Activated naive CD8-positive, alpha-beta T cell treated with anti-CD3 and anti-CD28 coated beads for 36 hours (primary cell): Measurements from ENCODE around the gene ZNF639. TPM values are rescaled to one million over a fixed set of nuclear protein-coding genes. Genes with fewer than 3 reads are reported as not detected.
"Not testable (repeated sequence)": the region's sequence is repeated elsewhere in the genome, so short reads cannot be mapped to it uniquely, and the experiment has no call there.

Experiments
- DNase-seq: peaks from one replicate; pipeline ENCODE4 v3.0.0; 2021
- H3K27ac Mint-ChIP-seq: one replicate; pipeline ENCODE4 v1.8.0; 2022; ENCODE audit warnings: mild to moderate bottlenecking, moderate library complexity, mixed read lengths
- H3K27me3 Mint-ChIP-seq: one replicate; pipeline ENCODE4 v1.8.0; 2022; ENCODE audit warnings: mild to moderate bottlenecking, mixed read lengths
- H3K36me3 Mint-ChIP-seq: one replicate; pipeline ENCODE4 v1.8.0; 2021; ENCODE audit warnings: mild to moderate bottlenecking, mixed read lengths
- H3K4me1 Mint-ChIP-seq: one replicate; pipeline ENCODE4 v1.8.0; 2021; ENCODE audit warnings: mixed read lengths
- H3K4me3 Mint-ChIP-seq: one replicate; pipeline ENCODE4 v1.8.0; 2022; ENCODE audit warnings: mild to moderate bottlenecking, moderate library complexity, mixed read lengths
- H3K9me3 Mint-ChIP-seq: one replicate; pipeline ENCODE4 v1.8.0; 2022; ENCODE audit warnings: mixed read lengths
- total RNA-seq, 2 experiments: library from RNA; stranded (reverse); gene quantifications; one replicate each; pipeline ENCODE4 v1.2.3, GENCODE V29; 2021

The ZNF639 gene
- total RNA-seq, 2 experiments from 2014 or later, result 59.5 to 62.1 TPM

DNA sequence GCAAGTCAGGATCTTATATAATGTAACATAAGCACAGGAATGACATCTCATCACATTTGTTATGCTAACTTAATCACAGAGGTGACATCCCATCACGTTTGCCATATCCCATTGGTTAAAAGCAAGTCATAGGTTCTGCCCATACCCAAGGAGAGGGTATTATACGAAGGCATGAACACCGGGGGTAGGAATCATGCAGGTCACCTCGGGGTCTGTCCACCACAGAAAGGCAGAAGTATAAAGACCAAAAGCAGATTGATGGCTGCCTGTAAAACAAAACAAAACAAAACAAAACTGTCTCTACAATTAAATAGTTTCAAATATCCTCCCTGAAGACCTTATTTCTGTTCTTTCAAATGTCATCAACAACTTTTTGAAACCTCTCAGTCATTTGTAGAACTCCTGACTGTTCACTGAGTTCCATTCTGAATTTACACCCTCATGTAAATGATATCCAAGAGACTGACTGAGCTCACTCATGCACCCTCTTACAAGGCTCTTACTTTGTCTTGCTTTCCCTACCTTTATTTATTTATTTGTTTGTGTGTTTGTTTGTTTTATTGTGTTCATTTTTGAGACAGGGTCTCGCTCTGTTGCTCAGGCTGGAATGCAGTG is 22.7 kb upstream of the ZNF639 start:
- DNase-seq, result no peak
- Mint-ChIP-seq H3K27ac (no peak overlapping the region), H3K4me1 (no peaks in the 10 kb centered on the region), H3K27me3 (peaks cover 6% of the 10 kb centered on the region), H3K4me3 (no peak overlapping the region), H3K36me3 (no peaks in the 10 kb centered on the region), H3K9me3 (peaks cover 1% of the 10 kb centered on the region)

DNA sequence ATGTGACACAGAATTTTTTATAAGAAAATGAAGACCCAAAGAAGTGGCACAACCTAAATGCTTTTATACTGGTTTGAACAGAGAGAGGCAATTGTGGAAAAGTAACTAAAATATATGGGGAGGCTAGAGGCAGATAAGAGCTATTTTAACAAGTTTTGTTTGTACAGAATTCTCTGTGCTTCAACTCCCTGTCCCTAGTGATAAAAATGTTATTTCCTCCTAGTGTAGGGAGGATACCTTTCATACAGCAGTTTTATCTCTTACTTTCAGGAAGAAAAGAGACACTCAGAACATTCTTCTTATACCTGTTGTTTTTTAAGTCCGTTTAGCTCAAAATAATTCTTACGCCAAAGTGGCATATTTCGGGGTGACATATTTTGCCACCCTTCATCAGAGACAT is 21.2 kb upstream of the ZNF639 start:
- Mint-ChIP-seq H3K9me3 (peaks cover 1% of the 10 kb centered on the region), H3K27me3 (peaks cover 8% of the 10 kb centered on the region), H3K36me3 (no peaks in the 10 kb centered on the region), H3K4me1 (no peaks in the 10 kb centered on the region), H3K27ac (no peak overlapping the region), H3K4me3 (no peak overlapping the region)
- DNase-seq, result no peak

DNA sequence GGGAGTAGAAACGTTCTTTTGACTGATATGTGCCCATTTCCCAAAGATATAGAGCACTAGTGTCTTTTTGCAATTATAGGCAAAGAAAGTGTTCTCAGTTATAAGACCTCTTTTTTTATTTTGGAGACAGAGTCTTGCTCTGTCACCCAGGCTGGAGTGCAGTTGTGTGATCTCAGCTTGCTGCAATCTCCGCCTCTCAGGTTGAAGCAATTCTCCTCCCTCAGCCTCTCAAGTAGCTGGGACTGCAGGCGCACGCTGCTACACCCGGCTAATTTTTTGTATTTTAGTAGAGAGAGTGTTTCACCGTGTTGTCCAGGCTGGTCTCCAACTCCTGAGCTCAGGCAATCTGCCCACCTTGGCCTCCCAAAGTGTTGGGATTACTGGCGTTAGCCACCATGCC is 20.7 kb upstream of the ZNF639 start:
- DNase-seq, result no peak
- H3K36me3 Mint-ChIP-seq, result no peaks in the 10 kb centered on the region
- H3K27ac Mint-ChIP-seq, result no peak overlapping the region
- H3K27me3 Mint-ChIP-seq, result peaks cover 5% of the 10 kb centered on the region
- peaks cover 1% of the 10 kb centered on the region for H3K9me3 Mint-ChIP-seq
- no peak overlapping the region for H3K4me3 Mint-ChIP-seq
- no peaks in the 10 kb centered on the region for H3K4me1 Mint-ChIP-seq

DNA sequence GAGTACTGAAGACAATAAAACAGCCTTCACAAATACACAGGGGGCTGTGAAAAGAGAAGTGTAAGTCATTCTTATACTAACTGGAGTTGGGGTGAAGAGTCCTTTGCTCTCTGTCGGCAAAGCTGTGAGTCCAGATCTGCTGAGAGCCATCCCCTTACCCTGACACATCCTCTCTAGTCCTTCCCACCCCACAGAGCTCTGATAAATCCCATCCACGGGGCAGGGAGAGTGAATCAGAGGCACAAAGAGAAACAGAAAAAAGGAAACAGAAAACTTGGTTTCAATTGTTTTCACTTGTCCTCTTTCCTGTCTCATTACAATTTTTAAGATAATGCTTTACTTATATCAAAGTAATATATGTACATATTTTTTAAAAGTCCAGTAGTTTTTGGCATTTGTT is 18.2 kb upstream of the ZNF639 start:
- H3K9me3 Mint-ChIP-seq, result peaks cover under 1% of the 10 kb centered on the region
- no peaks in the 10 kb centered on the region for H3K4me1 Mint-ChIP-seq
- peaks cover 5% of the 10 kb centered on the region for H3K27me3 Mint-ChIP-seq
- no peaks in the 10 kb centered on the region for H3K36me3 Mint-ChIP-seq
- no peak overlapping the region for H3K4me3 Mint-ChIP-seq
- DNase-seq, result no peak
- H3K27ac Mint-ChIP-seq, result no peak overlapping the region

DNA sequence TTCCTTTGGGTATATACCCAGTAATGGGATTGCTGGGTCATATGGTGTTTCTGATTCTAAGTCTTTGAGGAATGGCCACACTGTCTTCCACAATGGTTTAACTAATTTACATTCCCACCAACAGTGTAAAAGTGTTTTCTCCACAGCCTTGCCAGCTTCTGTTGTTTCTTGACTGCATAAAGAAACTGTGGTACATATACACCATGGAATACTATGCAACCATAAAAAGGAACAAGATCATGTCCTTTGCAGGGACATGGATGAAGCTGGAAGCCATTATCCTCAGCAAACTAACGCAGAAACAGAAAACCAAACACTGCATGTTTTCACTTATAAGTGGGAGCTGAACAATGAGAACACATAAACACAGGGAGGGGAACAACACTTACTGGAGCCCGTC is 15.5 kb upstream of the ZNF639 start:
- not testable (repeated sequence) for DNase-seq, H3K27ac Mint-ChIP-seq, H3K27me3 Mint-ChIP-seq, H3K9me3 Mint-ChIP-seq, H3K4me3 Mint-ChIP-seq, H3K4me1 Mint-ChIP-seq, H3K36me3 Mint-ChIP-seq

DNA sequence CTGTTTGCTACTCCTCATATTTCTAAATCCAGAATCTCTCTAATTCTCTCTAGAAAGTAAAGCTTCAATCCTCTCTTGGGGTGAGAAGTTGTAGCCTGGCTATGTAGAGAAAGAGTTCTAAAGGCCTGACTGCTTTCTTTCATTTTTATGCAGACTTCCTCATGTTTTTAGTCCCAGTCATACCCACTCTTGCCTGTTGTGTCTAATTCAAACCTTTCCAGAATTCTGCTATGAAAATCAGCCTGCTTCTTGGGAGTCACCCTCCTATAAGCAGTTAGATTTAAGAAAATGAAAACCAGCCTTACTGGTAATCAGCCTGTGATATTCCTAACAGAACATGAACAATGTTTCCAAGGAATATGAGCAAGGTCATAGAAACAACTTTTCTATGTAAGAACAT is 14.8 kb upstream of the ZNF639 start:
- DNase-seq, result no peak
- Mint-ChIP-seq H3K36me3 (no peaks in the 10 kb centered on the region), H3K27me3 (peaks cover 5% of the 10 kb centered on the region), H3K4me1 (no peaks in the 10 kb centered on the region), H3K4me3 (no peak overlapping the region), H3K27ac (no peak overlapping the region), H3K9me3 (no peaks in the 10 kb centered on the region)

DNA sequence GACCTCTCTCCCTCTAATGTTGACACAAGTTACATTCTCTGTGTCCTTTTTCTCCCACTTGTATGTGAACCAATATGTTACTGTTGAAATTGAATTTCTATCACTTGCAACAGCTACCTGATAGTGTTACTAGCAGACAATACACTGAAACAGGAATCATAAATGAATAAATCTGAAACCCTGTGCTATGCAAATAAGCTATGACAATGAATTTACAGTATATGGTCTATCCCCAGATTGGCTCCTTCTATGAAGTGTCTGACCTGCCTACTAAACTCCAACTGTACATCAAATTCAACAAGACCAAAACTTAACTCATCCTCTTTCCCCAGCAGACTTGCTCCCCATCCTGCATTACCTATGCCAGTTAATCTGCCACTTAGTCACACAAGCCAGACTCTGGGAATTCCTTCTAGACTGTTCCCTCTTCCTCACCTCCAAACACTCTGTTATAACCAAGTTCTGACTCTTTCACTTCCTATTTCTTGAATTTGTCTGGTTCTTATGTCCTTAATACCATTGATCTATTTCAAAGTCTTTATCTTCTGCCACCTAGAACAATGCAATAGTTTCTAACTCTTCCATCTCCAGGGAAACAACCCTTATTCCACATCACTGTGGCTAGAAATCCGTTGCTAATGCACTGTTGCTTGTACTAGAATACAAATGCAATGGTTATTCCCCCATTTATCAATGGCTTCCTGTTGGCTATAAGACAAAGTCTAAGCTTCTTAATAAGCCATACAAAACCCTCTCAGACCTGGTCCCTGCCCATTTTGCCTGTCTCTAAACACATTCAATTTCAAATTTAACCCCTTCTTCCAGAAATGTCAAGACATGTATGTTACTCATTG is 13.4 kb upstream of the ZNF639 start:
- no peaks in the 10 kb centered on the region for H3K36me3 Mint-ChIP-seq
- no peak for DNase-seq
- H3K4me1 Mint-ChIP-seq, result no peaks in the 10 kb centered on the region
- no peak overlapping the region for H3K27ac Mint-ChIP-seq
- H3K9me3 Mint-ChIP-seq, result no peaks in the 10 kb centered on the region
- no peak overlapping the region for H3K4me3 Mint-ChIP-seq
- peaks cover 5% of the 10 kb centered on the region for H3K27me3 Mint-ChIP-seq

DNA sequence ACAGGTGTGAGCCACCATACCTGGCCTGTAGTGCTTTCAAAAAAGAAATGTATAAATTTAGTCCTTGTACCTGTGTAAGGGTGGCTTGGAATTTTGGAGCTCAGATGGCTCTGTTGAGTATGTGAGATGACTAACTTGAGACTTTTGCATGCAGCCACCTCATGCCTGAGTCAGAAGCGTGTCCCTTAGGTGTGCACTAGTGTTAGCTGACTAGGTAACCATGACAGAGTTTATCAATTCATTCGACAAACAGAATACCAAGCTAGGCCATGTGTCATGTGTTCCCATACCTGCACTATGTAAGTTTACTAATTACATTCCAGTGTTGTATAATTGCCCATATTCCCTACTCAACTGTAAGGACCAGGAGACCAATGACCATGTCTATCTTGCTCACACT is 4.0 kb upstream of the ZNF639 start:
- Mint-ChIP-seq H3K27ac (no peak overlapping the region), H3K9me3 (no peaks in the 10 kb centered on the region), H3K4me3 (no peak overlapping the region), H3K27me3 (no peaks in the 10 kb centered on the region), H3K4me1 (peaks cover 21% of the 10 kb centered on the region), H3K36me3 (no peaks in the 10 kb centered on the region)
- DNase-seq, result no peak

DNA sequence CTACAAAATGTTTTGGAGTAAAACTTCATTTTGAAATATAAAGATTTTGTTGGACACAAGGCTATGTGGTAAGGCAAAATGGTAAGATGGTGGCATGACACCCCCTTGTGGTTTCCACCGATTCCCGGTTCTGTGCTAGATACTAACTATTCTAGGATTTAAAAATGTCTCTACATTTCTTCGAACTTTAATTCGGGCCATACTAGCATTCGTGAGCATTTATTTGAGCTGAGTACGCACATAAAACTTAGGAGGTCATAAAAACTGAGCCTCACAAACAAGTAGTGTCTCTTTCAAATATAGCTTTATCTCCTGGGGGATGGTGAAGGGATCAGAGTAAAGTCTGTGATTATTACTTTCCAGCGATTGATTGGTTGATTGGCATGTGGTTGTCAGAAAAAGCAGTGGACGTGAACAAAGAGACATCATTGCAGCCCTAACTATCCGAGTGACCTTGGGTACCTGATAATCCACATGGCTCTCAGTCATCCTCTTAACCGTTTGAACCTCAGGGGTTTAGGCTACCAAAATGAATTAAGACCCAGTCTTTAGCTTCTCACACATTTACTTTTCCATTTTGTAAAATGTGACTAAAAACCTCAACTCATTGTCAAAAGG is 1.1 kb upstream of the ZNF639 start:
- no peaks in the 10 kb centered on the region for H3K27me3 Mint-ChIP-seq
- peak overlapping the region; percentile 87 for H3K27ac Mint-ChIP-seq
- peaks cover 26% of the 10 kb centered on the region for H3K4me1 Mint-ChIP-seq
- peaks cover 15% of the 10 kb centered on the region for H3K36me3 Mint-ChIP-seq
- DNase-seq, result peak; percentile 7
- no peaks in the 10 kb centered on the region for H3K9me3 Mint-ChIP-seq
- H3K4me3 Mint-ChIP-seq, result peak overlapping the region; percentile 85

DNA sequence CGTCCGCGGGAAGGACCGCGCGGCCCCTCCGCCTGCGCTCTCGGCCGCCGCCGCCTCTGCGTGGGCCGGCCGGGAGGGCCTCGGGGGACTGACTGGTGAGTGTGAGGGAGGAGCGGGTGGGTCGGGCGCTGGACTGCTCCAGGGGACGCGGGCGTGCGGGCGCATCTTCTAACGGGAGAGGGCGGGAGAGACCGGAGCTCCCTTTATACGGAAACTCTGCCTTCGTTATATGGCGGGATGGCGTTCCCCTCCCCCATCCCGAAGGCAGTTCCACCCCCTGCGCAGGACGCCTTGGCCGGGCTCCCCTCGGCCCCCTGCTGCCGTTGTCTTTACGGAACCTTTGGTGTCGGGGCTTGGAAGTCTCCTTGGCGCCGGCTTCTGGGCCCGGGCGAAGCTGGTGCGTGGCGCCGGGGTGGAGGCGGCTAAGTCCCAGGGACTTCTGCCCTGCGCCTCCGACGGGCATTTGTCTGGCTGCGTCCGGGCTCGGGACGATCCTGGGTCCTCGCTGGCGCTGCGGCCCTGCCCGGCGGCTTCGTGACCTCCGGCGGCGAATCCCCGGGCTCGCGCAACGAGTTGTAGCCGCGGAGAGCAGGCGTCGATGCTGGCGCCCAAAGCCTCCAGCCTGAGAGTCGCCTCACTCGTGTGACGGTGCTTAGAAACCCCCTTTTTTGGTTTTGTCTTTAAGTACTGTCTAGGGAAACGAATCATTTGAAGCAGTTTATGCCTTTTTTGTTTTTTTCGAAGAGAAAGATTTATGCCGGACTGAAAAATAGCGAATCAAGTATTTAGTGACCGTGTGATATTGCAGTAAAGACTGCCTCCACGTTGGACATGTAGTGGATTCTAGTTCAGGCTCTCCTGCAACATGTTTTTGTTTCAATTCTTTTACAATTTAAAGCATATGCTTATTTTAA is 623 bp downstream of the ZNF639 start:
- DNase-seq, result peak; percentile 64
- Mint-ChIP-seq H3K27me3 (no peaks in the 10 kb centered on the region), H3K27ac (peak overlapping the region; percentile 93), H3K4me1 (peaks cover 28% of the 10 kb centered on the region), H3K4me3 (peak overlapping the region; percentile 89), H3K36me3 (peaks cover 15% of the 10 kb centered on the region), H3K9me3 (no peaks in the 10 kb centered on the region)

DNA sequence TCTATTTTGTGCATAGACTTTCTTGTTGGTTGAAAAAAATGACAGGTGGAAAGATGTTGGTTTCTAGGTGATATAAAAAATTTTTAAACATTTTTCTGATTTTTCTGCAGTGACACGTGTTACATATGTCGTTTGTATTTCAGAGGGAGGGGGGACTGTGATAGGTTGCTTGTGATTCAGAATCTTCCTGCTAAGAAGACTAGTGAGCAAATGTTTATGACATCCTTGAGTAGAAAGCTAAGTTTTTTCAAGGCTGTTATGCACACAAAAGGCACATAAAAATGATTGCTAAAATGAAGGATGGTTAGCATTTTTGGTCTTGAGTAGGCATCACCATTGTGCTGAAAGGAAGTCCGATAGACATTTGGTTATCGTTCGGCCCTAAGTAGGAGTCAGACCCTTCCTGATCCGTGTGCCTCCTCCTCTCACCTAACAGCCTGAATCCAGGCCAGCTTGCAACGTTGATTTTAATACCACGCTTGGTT is 1.5 kb downstream of the ZNF639 start:
- Mint-ChIP-seq H3K27ac (peak overlapping the region; percentile 93), H3K36me3 (peaks cover 19% of the 10 kb centered on the region), H3K4me1 (peaks cover 33% of the 10 kb centered on the region), H3K9me3 (no peaks in the 10 kb centered on the region), H3K27me3 (no peaks in the 10 kb centered on the region), H3K4me3 (peak overlapping the region; percentile 89)
- DNase-seq, result no peak

DNA sequence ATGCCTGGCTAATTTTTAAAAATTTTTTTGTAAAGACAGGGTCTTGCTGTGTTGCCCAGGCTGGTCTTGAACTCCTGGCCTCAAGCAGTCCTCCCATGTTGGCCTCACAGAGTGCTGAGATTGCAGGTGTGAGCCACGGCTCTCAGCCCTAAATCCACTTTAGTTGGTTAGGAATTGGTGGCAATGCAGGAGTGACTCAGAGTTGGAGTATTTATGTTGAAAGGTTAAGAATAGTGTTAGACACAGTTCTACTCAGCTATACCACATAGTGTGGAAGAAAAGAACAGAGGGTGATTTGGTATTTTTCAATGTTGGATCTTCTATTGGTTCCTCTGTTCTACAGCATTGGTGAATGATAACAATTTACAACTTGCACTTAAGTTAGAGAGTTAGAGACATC is 7.6 kb downstream of the ZNF639 start:
- peaks cover 29% of the 10 kb centered on the region for H3K36me3 Mint-ChIP-seq
- no peaks in the 10 kb centered on the region for H3K9me3 Mint-ChIP-seq
- H3K4me1 Mint-ChIP-seq, result peaks cover 24% of the 10 kb centered on the region
- H3K27ac Mint-ChIP-seq, result peak overlapping the region; percentile 38
- no peaks in the 10 kb centered on the region for H3K27me3 Mint-ChIP-seq
- no peak overlapping the region for H3K4me3 Mint-ChIP-seq
- no peak for DNase-seq

DNA sequence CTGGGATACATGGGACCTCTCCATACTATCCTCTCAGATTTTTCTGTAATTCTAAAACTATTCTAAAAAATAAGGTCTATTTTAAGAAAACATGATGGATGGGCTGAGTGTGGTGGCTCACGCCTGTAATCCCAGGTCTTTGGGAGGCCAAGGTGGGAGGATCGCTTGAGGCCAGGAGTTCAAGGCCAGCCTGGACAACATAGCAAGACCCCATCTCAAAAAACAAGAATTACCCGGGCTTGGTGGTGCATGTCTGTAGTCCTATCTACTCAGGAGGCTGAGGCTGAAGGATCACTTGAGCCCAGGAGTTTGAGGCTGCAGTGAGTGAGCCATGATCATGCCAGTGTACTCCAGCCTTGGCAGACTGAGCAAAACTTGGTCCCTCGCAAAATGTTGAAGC is 9.4 kb downstream of the ZNF639 start:
- Mint-ChIP-seq H3K36me3 (peaks cover 33% of the 10 kb centered on the region), H3K4me1 (peaks cover 19% of the 10 kb centered on the region), H3K4me3 (no peak overlapping the region), H3K9me3 (no peaks in the 10 kb centered on the region), H3K27ac (no peak overlapping the region), H3K27me3 (no peaks in the 10 kb centered on the region)
- DNase-seq, result no peak

DNA sequence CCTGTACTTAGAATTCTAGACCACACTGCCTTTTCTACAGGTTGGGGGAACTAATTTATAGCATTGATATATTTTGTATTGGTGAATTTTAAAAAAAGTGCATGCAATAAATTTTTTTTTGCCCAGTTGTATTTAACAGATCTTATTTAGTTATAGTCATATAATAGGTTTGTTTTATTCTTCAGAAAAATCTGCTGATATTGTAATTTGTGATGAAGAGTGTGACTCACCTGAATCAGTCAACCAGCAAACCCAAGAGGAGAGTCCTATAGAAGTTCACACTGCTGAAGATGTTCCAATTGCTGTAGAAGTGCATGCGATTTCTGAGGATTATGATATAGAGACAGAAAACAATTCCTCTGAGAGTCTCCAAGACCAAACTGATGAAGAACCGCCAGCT is 10.3 kb downstream of the ZNF639 start:
- Mint-ChIP-seq H3K36me3 (peaks cover 40% of the 10 kb centered on the region), H3K9me3 (no peaks in the 10 kb centered on the region), H3K4me1 (peaks cover 17% of the 10 kb centered on the region), H3K4me3 (no peak overlapping the region), H3K27ac (peak overlapping the region; percentile 48), H3K27me3 (no peaks in the 10 kb centered on the region)
- DNase-seq, result no peak
